K562 (cell line): Measurements from ENCODE around the gene MRPL22. TPM values are rescaled to one million over a fixed set of nuclear protein-coding genes. Genes with fewer than 3 reads are reported as not detected.

Experiments
- ATAC-seq: fragments of 200-7000 bp; cut with Tn5 transposase; 3 replicates; pipeline ENCODE4 v1.9.1; 2020; ENCODE audit warnings: moderate library complexity
- BruUV-seq: library from RNA; stranded (reverse); fragments of 400-500 nt; replicated peaks from 2 replicates; lab custom pipeline; 2021; lab: Mats Ljungman, UMichigan
- CTCF ChIA-PET: fragments of 300-600 bp; formaldehyde crosslinking; extraction: SDS; loops from one replicate; lab custom pipeline; 2021; ENCODE audit warnings: low intra/inter-chr PET ratio; lab: Yijun Ruan, JAX
- POLR2A ChIA-PET: fragments of 300-600, 350-650 bp; sonication (Branson Sonifier 250); formaldehyde crosslinking; extraction: SDS; loops from one replicate; lab custom pipeline; 2021; ENCODE audit warnings: antibody characterized with exemption, inconsistent platforms; lab: Yijun Ruan, JAX
- DNase-seq, 4 experiments: peaks; one replicate each; pipeline versions ENCODE4 v3.0.0 to v3.0.0-alpha.2; 2011 to 2018; ENCODE audit warnings: low spot score in 3 of 4, mixed read lengths in 3 of 4; ENCODE audit errors: extremely low read depth in 1 of 4
- FAIRE-seq: peaks from 2 replicates; lab custom pipeline; 2011; peaks lifted over from hg19 to GRCh38; lab: Jason Lieb, UNC
- H2AFZ ChIP-seq: 2 replicates; pipeline ENCODE4 v1.6.0; 2011; ENCODE audit warnings: low read depth, low read length, control low read depth, inconsistent platforms
- H3K27ac ChIP-seq: fragments of 200-600 bp; 3 replicates; pipeline ENCODE4 v1.8.0; 2011; ENCODE audit warnings: low read depth, mild to moderate bottlenecking, control low read depth, inconsistent platforms, low read length, moderate library complexity, mixed read lengths; ENCODE audit errors: extremely low read depth
- H3K27me3 ChIP-seq, 2 experiments: fragments of 300-600 bp in 1 of 2; 2 replicates in 1 of 2; 3 replicates in 1 of 2; pipeline versions ENCODE4 v1.6.0 to v1.8.0; 2011; ENCODE audit warnings: inconsistent platforms in 2 of 2, low read length in 2 of 2, mild to moderate bottlenecking in 1 of 2, mixed read lengths in 1 of 2, moderate library complexity in 1 of 2; ENCODE audit not compliant: control insufficient read depth in 2 of 2, insufficient read depth in 2 of 2
- H3K36me3 ChIP-seq: fragments of 300-600 bp; 3 replicates; pipeline ENCODE4 v1.8.0; 2011; ENCODE audit warnings: mild to moderate bottlenecking, low read length, inconsistent platforms; ENCODE audit not compliant: control insufficient read depth, insufficient read depth
- H3K4me1 ChIP-seq, 2 experiments: fragments of 200-600 bp in 1 of 2; replicated peaks in 1 of 2; 2 replicates in 1 of 2; 3 replicates in 1 of 2; pipeline versions ENCODE4 v1.5.1 to v1.8.0; 2011; ENCODE audit warnings: inconsistent platforms in 2 of 2, low read length in 2 of 2, mild to moderate bottlenecking in 1 of 2, mixed read lengths in 1 of 2, moderate library complexity in 1 of 2; ENCODE audit not compliant: control insufficient read depth in 2 of 2, insufficient read depth in 2 of 2
- H3K4me2 ChIP-seq: 2 replicates; pipeline ENCODE4 v1.6.1; 2011; ENCODE audit warnings: low read length, control low read depth, inconsistent platforms, mixed read lengths; ENCODE audit not compliant: insufficient read depth
- H3K4me3 ChIP-seq: fragments of 200-600 bp; sonication (generic), shearing (Covaris generic); 2 replicates; pipeline ENCODE4 v1.5.1; 2016; ENCODE audit warnings: control low read depth, inconsistent platforms
- H3K79me2 ChIP-seq: fragments of 200-600 bp; 3 replicates; pipeline ENCODE4 v1.8.0; 2011; ENCODE audit warnings: low read length, inconsistent platforms; ENCODE audit not compliant: control insufficient read depth, insufficient read depth
- H3K9ac ChIP-seq, 2 experiments: 2 replicates each; pipeline versions ENCODE4 v1.6.0 to v1.6.1; 2011; ENCODE audit warnings: low read depth in 2 of 2, low read length in 2 of 2, control low read depth in 1 of 2, inconsistent platforms in 1 of 2, mild to moderate bottlenecking in 1 of 2, mixed read lengths in 1 of 2; ENCODE audit not compliant: insufficient read depth in 1 of 2
- H3K9me1 ChIP-seq: one replicate; pipeline ENCODE4 v1.6.0; 2011; ENCODE audit warnings: inconsistent platforms, mild to moderate bottlenecking, low read length, moderate library complexity; ENCODE audit not compliant: control insufficient read depth, insufficient read depth
- H3K9me3 ChIP-seq: replicated peaks from 2 replicates; pipeline ENCODE4 v1.5.1; 2011; ENCODE audit warnings: low read depth, low read length, inconsistent platforms; ENCODE audit not compliant: control insufficient read depth, insufficient read depth
- H4K20me1 ChIP-seq: replicated peaks from 2 replicates; pipeline ENCODE4 v1.6.1; 2011; ENCODE audit warnings: low read length, inconsistent platforms, mixed read lengths; ENCODE audit not compliant: control insufficient read depth, insufficient read depth
- ARHGAP35 ChIP-seq: fragments of 450-650 bp; IDR thresholded peaks from 2 replicates; pipeline ENCODE4 v1.6.1; 2018; ENCODE audit not compliant: partially characterized antibody
- BCLAF1 ChIP-seq, 2 experiments: fragments of 450-650 bp in 1 of 2; IDR thresholded peaks; 2 replicates each; pipeline ENCODE4 v1.6.1; 2011 to 2017; ENCODE audit warnings: low read depth in 2 of 2, antibody characterized with exemption in 1 of 2, borderline replicate concordance in 1 of 2, low read length in 1 of 2, mild to moderate bottlenecking in 1 of 2, mixed read lengths in 1 of 2; ENCODE audit not compliant: control insufficient read depth in 1 of 2
- CBFA2T3 ChIP-seq: fragments of 450-650 bp; IDR thresholded peaks from 2 replicates; pipeline ENCODE4 v1.6.1; 2017
- PCBP1 ChIP-seq: fragments of 200-400 bp; formaldehyde crosslinking; IDR thresholded peaks from 2 replicates; pipeline ENCODE4 v1.6.1; 2018; ENCODE audit warnings: mild to moderate bottlenecking, low read depth, low read length; ENCODE audit not compliant: poor library complexity, severe bottlenecking
- RBFOX2 ChIP-seq: fragments of 200-400 bp; formaldehyde crosslinking; IDR thresholded peaks from 2 replicates; pipeline ENCODE4 v1.6.1; 2017; ENCODE audit warnings: low read depth, mild to moderate bottlenecking, low read length, moderate library complexity
- RBM22 ChIP-seq: fragments of 200-400 bp; formaldehyde crosslinking; IDR thresholded peaks from 2 replicates; pipeline ENCODE4 v1.6.1; 2018; ENCODE audit warnings: low read length, low read depth; ENCODE audit not compliant: poor library complexity, severe bottlenecking
- TFAM ChIP-seq: fragments of 250-450 bp; sonication (Bioruptor Pico); conservative IDR thresholded peaks from 2 replicates; pipeline ENCODE4 v1.5.0; 2021; ENCODE audit warnings: mild to moderate bottlenecking, moderate library complexity
- ZEB2 ChIP-seq: fragments of 450-650 bp; IDR thresholded peaks from 2 replicates; pipeline ENCODE4 v1.6.1; 2016
- ZNF146 ChIP-seq: IDR thresholded peaks from one replicate; pipeline ENCODE4 v1.6.1; 2018; ENCODE audit warnings: missing compliant biosample characterization; ENCODE audit not compliant: unreplicated experiment
- ZNF263 ChIP-seq: sonication (generic); formaldehyde crosslinking; IDR thresholded peaks from 2 replicates; pipeline ENCODE4 v1.8.0; 2022; ENCODE audit warnings: mild to moderate bottlenecking, missing genetic modification reagents, borderline replicate concordance
- ZNF316 ChIP-seq: fragments of 450-650 bp; IDR thresholded peaks from 2 replicates; pipeline ENCODE4 v1.6.1; 2016
- WGBS: fragments of 100-300 bp; shearing (Covaris generic); methylation state at CpG from one replicate; pipeline ENCODE4 v1.1.6; 2016; ENCODE audit warnings: low coverage, mixed read lengths; ENCODE audit not compliant: insufficient coverage; ENCODE audit errors: missing lambda C conversion rate; 5-methylcytosine and 5-hydroxymethylcytosine counted together
- in situ Hi-C: fragments of 300-500 bp; cut with MboI; formaldehyde crosslinking; loops from 4 replicates; pipeline ENCODE4 v1.15.0; 2018; ENCODE audit warnings: inconsistent platforms, mixed read lengths
- intact Hi-C: fragments of 100-400 bp; cut with micrococcal nuclease; formaldehyde crosslinking; loops from 2 replicates; pipeline ENCODE4 v1.14.2; 2022
- polyA plus RNA-seq, 8 experiments: library from polyadenylated mRNA; depleted of rRNA in 4 of 8; stranded (reverse) in 5 of 8; unstranded in 3 of 8; fragments of >200 nt; fragmentation: Nextera tagmentation in 2 of 8; fragmentation: Illumina TruSeq in 1 of 8; extraction: Ambion mirVana in 2 of 8; extraction: Trizol in 1 of 8; gene quantifications; 2 replicates each; pipeline versions ENCODE4 v1.2.1 to v1.2.3, GENCODE V29; 2011 to 2014; ENCODE audit warnings: inconsistent platforms in 1 of 8, missing spikeins in 1 of 8
- total RNA-seq, 7 experiments: library from RNA; depleted of rRNA in 6 of 7; stranded (reverse); fragments of >200 nt in 6 of 7; fragmentation: Illumina TruSeq in 2 of 7; extraction: Trizol in 2 of 7; gene quantifications; 2 replicates each; pipeline versions ENCODE4 v1.2.1 to v1.2.3, GENCODE V29; 2011 to 2021; ENCODE audit warnings: low replicate concordance in 1 of 7

The MRPL22 gene
- total and polyA plus RNA-seq, 9 of the 15 experiments (the other 6 are each of a cell fraction or from before 2014, with no cell fraction given), result 41.1 to 424 (median 102) TPM

DNA sequence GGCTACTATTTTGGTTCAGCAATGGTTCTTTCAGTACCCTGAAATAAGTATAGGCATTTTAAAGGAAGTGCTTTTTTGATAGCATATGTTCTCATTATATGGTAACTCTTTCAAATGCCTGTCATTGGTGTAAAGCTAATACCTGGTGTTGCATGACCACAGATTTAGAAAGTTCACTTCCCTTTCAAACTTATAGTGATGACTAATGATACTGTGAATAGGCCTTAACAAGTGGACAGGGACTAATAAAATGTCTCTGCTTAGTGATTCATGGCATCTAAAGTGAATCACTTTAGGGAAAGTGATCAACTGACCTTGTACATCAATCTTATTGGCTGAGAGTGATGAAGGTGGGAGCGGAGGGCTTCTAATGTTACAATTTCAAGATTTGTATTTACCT lies 21.6 kb downstream of the MRPL22 start:
- peaks cover 76% of the 10 kb centered on the region for H3K36me3 ChIP-seq
- no peak overlapping the region for H3K4me2 ChIP-seq
- H3K79me2 ChIP-seq, result no peaks in the 10 kb centered on the region
- no peak for DNase-seq
- H3K9ac ChIP-seq, result no peak overlapping the region
- H3K27ac ChIP-seq, result no peak overlapping the region
- intact Hi-C loops, result no loop called here
- no peaks in the 10 kb centered on the region for H3K27me3 ChIP-seq
- H2AFZ ChIP-seq, result no peak overlapping the region
- no peak for FAIRE-seq
- TF ChIP-seq ZNF146, result no peak
- TF ChIP-seq ZNF263 (CRISPR knock-in tag), result no peak
- TF ChIP-seq BCLAF1 (IDR thresholded peaks at IDR 0.05; ENCODE audit: borderline replicate concordance in 1 of 2, control insufficient read depth in 1 of 2, low read depth in 2 of 2, low read length in 1 of 2), result no peak
- TF ChIP-seq RBFOX2, result no peak
- no peak for TF ChIP-seq PCBP1
- no peak for TF ChIP-seq TFAM (CRISPR knock-in tag)
- no peak for TF ChIP-seq ZEB2
- no peak for TF ChIP-seq CBFA2T3
- TF ChIP-seq ARHGAP35, result no peak
- no peak for TF ChIP-seq RBM22
- TF ChIP-seq ZNF316, result no peak
- in situ Hi-C loops, result no loop called here
- H4K20me1 ChIP-seq, result no peaks in the 10 kb centered on the region
- CTCF ChIA-PET, result no interaction called here
- no peaks in the 10 kb centered on the region for H3K9me1 ChIP-seq
- POLR2A ChIA-PET, result interaction anchor here (1.0 to 1.3 kb wide), 2 partner anchors 12 to 20 kb away, joined by 3 to 4 read pairs; no protein-coding TSS in a partner anchor
- no peaks in the 10 kb centered on the region for H3K9me3 ChIP-seq
- ATAC-seq, result no peak
- no peaks in the 10 kb centered on the region for H3K4me1 ChIP-seq
- no peak overlapping the region for H3K4me3 ChIP-seq
- no TSS peak for BruUV-seq
- WGBS, result 94% methylated on average over 1 of the region's 1 CpG
